Mucosa of descending colon (tissue), 3 donors: Measurements from ENCODE around the gene FAM240B. TPM values are rescaled to one million over a fixed set of nuclear protein-coding genes. Genes with fewer than 3 reads are reported as not detected.

Experiments used
- ATAC-seq: fragments of 200-7000 bp; cut with Tn5 transposase; one replicate; pipeline ENCODE4 v1.9.1; 2020; ENCODE audit warnings: mild to moderate bottlenecking, moderate library complexity
- DNase-seq, 3 donors: peaks; one replicate each; pipeline ENCODE4 v3.0.0-alpha.2; 2020
- H3K36me3 ChIP-seq: fragments of 200-600 bp; one replicate; pipeline ENCODE4 v1.8.0; 2021; ENCODE audit warnings: low read depth, mild to moderate bottlenecking
- H3K4me1 ChIP-seq: fragments of 200-600 bp; one replicate; pipeline ENCODE4 v1.8.0; 2021; ENCODE audit warnings: low read depth, mild to moderate bottlenecking
- H3K4me3 ChIP-seq: fragments of 200-600 bp; one replicate; pipeline ENCODE4 v1.8.0; 2021; ENCODE audit warnings: mild to moderate bottlenecking
- H3K9me3 ChIP-seq: fragments of 200-600 bp; one replicate; pipeline ENCODE4 v1.8.0; 2021; ENCODE audit warnings: mild to moderate bottlenecking
- CTCF ChIP-seq: fragments of 200-600 bp; IDR thresholded peaks from one replicate; pipeline ENCODE4 v1.8.0; 2022; ENCODE audit warnings: antibody characterized with exemption, mild to moderate bottlenecking
- intact Hi-C, 2 donors: fragments of 100-400 bp; cut with DNase I in 1 of 2; cut with micrococcal nuclease in 1 of 2; formaldehyde crosslinking; loops; one replicate each; pipeline versions ENCODE4 v1.11.0 to v1.11.1; 2022; cut with DNase I, micrococcal nuclease
- total RNA-seq, 3 donors: library from RNA; stranded (reverse); fragmentation: NEBNext Ultra II Directional in 2 of 3; extraction: Animal tissue kit (Norgen Biotek cat#: 25700) in 2 of 3; gene quantifications; one replicate each; pipeline versions ENCODE4 v1.2.1 to v1.2.4, GENCODE V29; 2021 to 2023
- donor health status: DM: no; HTN: no; CAD: no; lungs with moderate emphysema.
- donor health status: DM: no; HTN: no; CAD: no.
- donor health status: DM: no; HTN: yes; CAD: no.

Gene FAM240B
- total RNA-seq, 3 donors from 2014 or later, result not detected

- H3K4me3 ChIP-seq, result no peak overlapping the region
- ATAC-seq, result peak; percentile 63
- no peak for TF ChIP-seq CTCF
- intact Hi-C loops, result no loop called here
- no peaks in the 10 kb centered on the region for H3K36me3 ChIP-seq
- peak in 1 of 3 donors; percentile 23 for DNase-seq
- H3K9me3 ChIP-seq, result no peaks in the 10 kb centered on the region
- peaks cover 12% of the 10 kb centered on the region for H3K4me1 ChIP-seq
Measured at GRCh38 chr9:38715684-38716083, 4.2 kb downstream of the FAM240B start.

DNA sequence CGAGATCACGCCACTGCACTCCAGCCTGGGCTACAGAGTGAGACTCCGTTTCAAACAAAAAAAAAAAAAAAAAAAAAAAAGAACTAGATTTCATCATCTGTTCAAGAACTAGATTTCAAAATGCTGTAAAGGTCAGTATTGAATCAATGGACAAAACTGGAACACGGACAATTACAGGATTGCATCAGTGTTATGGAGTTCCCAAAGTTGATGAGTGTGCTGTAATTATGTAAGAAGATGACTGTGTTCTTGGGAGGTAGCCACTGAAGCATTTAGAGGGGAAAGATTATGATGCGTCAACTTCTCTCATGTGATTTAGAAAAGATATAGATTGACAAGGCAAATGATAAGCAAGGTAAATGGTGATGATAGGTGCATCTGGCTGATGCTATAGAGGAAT, 6.5 kb downstream of the FAM240B start:
- DNase-seq (peak in 1 of 3 donors; percentile 7), ATAC-seq (no peak)
- Histone ChIP-seq H3K4me1 (peaks cover 9% of the 10 kb centered on the region), H3K9me3 (no peaks in the 10 kb centered on the region), H3K4me3 (no peak overlapping the region), H3K36me3 (no peaks in the 10 kb centered on the region)
- intact Hi-C loops, result no loop called here
- no peak for TF ChIP-seq CTCF

DNA sequence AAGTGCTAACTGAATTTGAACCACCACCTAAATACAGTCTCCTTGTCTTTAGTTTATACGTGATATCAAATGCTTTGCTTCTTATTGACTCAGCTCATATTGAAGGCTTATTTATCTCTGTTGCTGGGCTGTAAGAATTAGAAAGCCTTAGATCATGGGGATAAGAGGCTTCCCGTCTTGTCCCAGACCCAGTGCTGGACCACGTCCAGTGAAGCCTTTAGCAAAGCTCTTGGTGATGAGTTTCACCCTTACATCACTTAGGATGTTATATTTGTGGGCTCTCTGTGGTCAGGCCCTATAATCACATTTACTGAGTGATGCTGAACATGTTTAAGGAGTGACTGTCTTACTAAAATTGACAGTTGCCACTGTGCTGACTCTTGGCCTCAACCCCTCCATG, 11.2 kb downstream of the FAM240B start:
- H3K36me3 ChIP-seq, result no peaks in the 10 kb centered on the region
- no peak overlapping the region for H3K4me3 ChIP-seq
- no peak for ATAC-seq
- DNase-seq, result no peak
- H3K4me1 ChIP-seq, result no peaks in the 10 kb centered on the region
- no peak for TF ChIP-seq CTCF
- no peaks in the 10 kb centered on the region for H3K9me3 ChIP-seq
- intact Hi-C loops, result no loop called here

GRCh38 chr9:38707885-38708637, 11.9 kb downstream of the FAM240B start:
- no peaks in the 10 kb centered on the region for H3K36me3 ChIP-seq
- intact Hi-C loops, result no loop called here
- ATAC-seq, result peak; percentile 67
- no peak for DNase-seq
- TF ChIP-seq CTCF, result no peak
- no peak overlapping the region for H3K4me3 ChIP-seq
- H3K4me1 ChIP-seq, result no peaks in the 10 kb centered on the region
- no peaks in the 10 kb centered on the region for H3K9me3 ChIP-seq

GRCh38 chr9:38706493-38706892, 13.4 kb downstream of the FAM240B start:
- ATAC-seq (no peak), DNase-seq (no peak)
- Histone ChIP-seq H3K4me1 (no peaks in the 10 kb centered on the region), H3K4me3 (no peak overlapping the region), H3K9me3 (no peaks in the 10 kb centered on the region), H3K36me3 (no peaks in the 10 kb centered on the region)
- no peak for TF ChIP-seq CTCF
- intact Hi-C loops, result no loop called here

DNA sequence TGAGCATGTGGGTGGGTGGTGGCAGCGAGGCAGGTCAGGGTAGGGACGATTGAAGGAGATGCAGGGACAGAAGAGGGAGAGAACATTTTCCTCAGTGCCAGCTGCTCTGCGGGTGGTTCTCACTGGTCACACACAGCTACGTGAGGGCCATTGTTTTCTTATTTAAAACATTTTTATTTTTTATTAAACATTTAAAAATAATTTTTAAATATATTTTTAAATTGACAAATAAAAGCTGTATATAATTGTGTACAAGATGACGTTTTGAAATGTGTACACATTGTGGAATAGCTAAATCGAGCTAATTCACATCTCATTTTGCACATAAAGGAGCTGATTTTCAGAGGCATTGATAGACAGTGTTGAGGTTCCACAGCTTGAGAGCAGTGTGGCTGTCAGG, 14.0 kb downstream of the FAM240B start:
- Histone ChIP-seq H3K36me3 (no peaks in the 10 kb centered on the region), H3K4me1 (no peaks in the 10 kb centered on the region), H3K4me3 (no peak overlapping the region), H3K9me3 (no peaks in the 10 kb centered on the region)
- no peak for DNase-seq
- no peak for TF ChIP-seq CTCF
- intact Hi-C loops, result no loop called here
- ATAC-seq, result no peak
